Testis (tissue), 2 donors: ENCODE data around the gene GK2.

Source experiments
- POLR2A ChIP-seq: fragments of 450-650 bp; IDR thresholded peaks from one replicate; pipeline ENCODE4 v1.6.1; 2017; ENCODE audit warnings: antibody characterized with exemption, mild to moderate bottlenecking, moderate library complexity
- TF ChIP-seq, protein P1 (sequence below), 3 experiments: fragments of 450-650 bp in 2 of 3; fragments of 200-600 bp in 1 of 3; sonication (generic) in 1 of 3; IDR thresholded peaks; one replicate each; pipeline ENCODE4 v1.5.1; 2016 to 2019; ENCODE audit warnings: antibody characterized with exemption in 3 of 3, mild to moderate bottlenecking in 2 of 3, moderate library complexity in 1 of 3

DNA sequence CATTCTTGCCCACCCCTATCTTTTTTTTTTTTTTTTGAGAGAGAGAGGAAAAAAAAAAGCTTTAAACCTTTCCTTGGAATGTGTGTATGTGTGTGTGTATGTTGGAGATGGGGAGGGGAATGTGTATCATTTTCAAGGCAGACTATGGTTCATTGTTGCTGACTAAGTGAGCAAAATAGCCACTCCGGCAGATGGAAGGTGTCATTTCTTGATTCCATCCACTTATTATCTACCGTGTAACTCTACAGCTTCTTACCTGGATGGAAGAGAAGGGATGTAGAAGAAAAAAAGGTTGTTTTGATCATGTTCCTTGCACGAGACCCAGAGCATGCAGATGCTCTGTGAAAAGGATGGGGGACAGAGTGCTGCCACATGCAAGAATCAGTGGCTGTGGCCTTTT lies 5.9 kb upstream of the GK2 start:
- no peak for TF ChIP-seq POLR2A
- TF ChIP-seq, protein P1, sequence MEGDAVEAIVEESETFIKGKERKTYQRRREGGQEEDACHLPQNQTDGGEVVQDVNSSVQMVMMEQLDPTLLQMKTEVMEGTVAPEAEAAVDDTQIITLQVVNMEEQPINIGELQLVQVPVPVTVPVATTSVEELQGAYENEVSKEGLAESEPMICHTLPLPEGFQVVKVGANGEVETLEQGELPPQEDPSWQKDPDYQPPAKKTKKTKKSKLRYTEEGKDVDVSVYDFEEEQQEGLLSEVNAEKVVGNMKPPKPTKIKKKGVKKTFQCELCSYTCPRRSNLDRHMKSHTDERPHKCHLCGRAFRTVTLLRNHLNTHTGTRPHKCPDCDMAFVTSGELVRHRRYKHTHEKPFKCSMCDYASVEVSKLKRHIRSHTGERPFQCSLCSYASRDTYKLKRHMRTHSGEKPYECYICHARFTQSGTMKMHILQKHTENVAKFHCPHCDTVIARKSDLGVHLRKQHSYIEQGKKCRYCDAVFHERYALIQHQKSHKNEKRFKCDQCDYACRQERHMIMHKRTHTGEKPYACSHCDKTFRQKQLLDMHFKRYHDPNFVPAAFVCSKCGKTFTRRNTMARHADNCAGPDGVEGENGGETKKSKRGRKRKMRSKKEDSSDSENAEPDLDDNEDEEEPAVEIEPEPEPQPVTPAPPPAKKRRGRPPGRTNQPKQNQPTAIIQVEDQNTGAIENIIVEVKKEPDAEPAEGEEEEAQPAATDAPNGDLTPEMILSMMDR (IDR thresholded peaks at IDR 0.05) = no peak
